Osteoblast (primary cell): ENCODE measurements around the gene ZFP64. TPM values are rescaled to one million over a fixed set of nuclear protein-coding genes. Genes with fewer than 3 reads are reported as not detected.
"Not testable (repeated sequence)": the region's sequence is repeated elsewhere in the genome, so short reads cannot be mapped to it uniquely, and the experiment has no call there.

ENCODE experiments used
- DNase-seq: peaks from one replicate; pipeline ENCODE4 v3.0.0; 2011; ENCODE audit warnings: low spot score, mixed read lengths; ENCODE audit not compliant: insufficient read length; ENCODE audit errors: missing footprints
- H2AFZ ChIP-seq: 2 replicates; pipeline ENCODE4 v1.6.0; 2011; ENCODE audit warnings: mild to moderate bottlenecking, low read length
- H3K27ac ChIP-seq: 2 replicates; pipeline ENCODE4 v1.5.1; 2011; ENCODE audit warnings: mild to moderate bottlenecking, low read depth, low read length, moderate library complexity
- H3K27me3 ChIP-seq: 2 replicates; pipeline ENCODE4 v1.6.0; 2012; ENCODE audit warnings: mild to moderate bottlenecking, control low read depth, inconsistent platforms, low read length, moderate library complexity; ENCODE audit not compliant: insufficient read depth
- H3K36me3 ChIP-seq: 2 replicates; pipeline ENCODE4 v1.5.1; 2011; ENCODE audit warnings: mild to moderate bottlenecking, low read length, control low read depth, moderate library complexity; ENCODE audit not compliant: insufficient read depth
- H3K4me1 ChIP-seq: 2 replicates; pipeline ENCODE4 v1.5.1; 2011; ENCODE audit warnings: mild to moderate bottlenecking, low read length, control low read depth, moderate library complexity; ENCODE audit not compliant: insufficient read depth
- H3K4me2 ChIP-seq: 2 replicates; pipeline ENCODE4 v1.6.0; 2011; ENCODE audit warnings: mild to moderate bottlenecking, low read length; ENCODE audit not compliant: insufficient read depth
- H3K4me3 ChIP-seq: fragments of 200-600 bp; sonication (generic); 3 replicates; pipeline ENCODE4 v1.5.1; 2012; ENCODE audit warnings: mild to moderate bottlenecking, low read length, inconsistent platforms; ENCODE audit not compliant: insufficient read depth
- H3K79me2 ChIP-seq: 2 replicates; pipeline ENCODE4 v1.6.0; 2012; ENCODE audit warnings: mild to moderate bottlenecking, low read length, control low read depth, inconsistent platforms; ENCODE audit not compliant: insufficient read depth
- H3K9me3 ChIP-seq: 2 replicates; pipeline ENCODE4 v1.5.1; 2011; ENCODE audit warnings: low read depth, low read length, control low read depth
- H4K20me1 ChIP-seq: 2 replicates; pipeline ENCODE4 v1.6.0; 2012; ENCODE audit warnings: mild to moderate bottlenecking, low read length, control low read depth; ENCODE audit not compliant: insufficient read depth
- CTCF ChIP-seq: IDR thresholded peaks from 2 replicates; pipeline ENCODE4 v1.5.1; 2011; ENCODE audit warnings: mild to moderate bottlenecking, low read depth, low read length, moderate library complexity; ENCODE audit errors: extremely low read depth
- total RNA-seq: library from RNA; depleted of rRNA; stranded (reverse); fragments of >200 nt; gene quantifications from 2 replicates; pipeline ENCODE4 v1.2.3, GENCODE V29; 2012

ZFP64 gene
- total RNA-seq, 1 donor: 33.3 TPM

- Histone ChIP-seq H2AFZ (no peak overlapping the region), H3K9me3 (no peaks in the 10 kb centered on the region), H3K27ac (no peak overlapping the region), H3K4me1 (no peaks in the 10 kb centered on the region), H3K27me3 (no peaks in the 10 kb centered on the region), H4K20me1 (no peaks in the 10 kb centered on the region), H3K4me3 (no peak overlapping the region), H3K79me2 (no peaks in the 10 kb centered on the region), H3K4me2 (no peak overlapping the region), H3K36me3 (no peaks in the 10 kb centered on the region)
- no peak for DNase-seq
- no peak for TF ChIP-seq CTCF
Measured at GRCh38 chr20:52143277-52143676, 48.3 kb downstream of the ZFP64 start.

- Histone ChIP-seq H2AFZ (no peak overlapping the region), H3K4me2 (no peak overlapping the region), H3K4me1 (no peaks in the 10 kb centered on the region), H3K27ac (no peak overlapping the region), H3K79me2 (no peaks in the 10 kb centered on the region), H3K36me3 (no peaks in the 10 kb centered on the region), H3K9me3 (no peaks in the 10 kb centered on the region), H3K27me3 (no peaks in the 10 kb centered on the region), H4K20me1 (no peaks in the 10 kb centered on the region), H3K4me3 (no peak overlapping the region)
- DNase-seq: no peak
- no peak for TF ChIP-seq CTCF
Measured at GRCh38 chr20:52142757-52143156, 48.8 kb downstream of the ZFP64 start.

- Histone ChIP-seq H3K4me3 (no peak overlapping the region), H3K27me3 (no peaks in the 10 kb centered on the region), H3K27ac (no peak overlapping the region), H3K9me3 (no peaks in the 10 kb centered on the region), H2AFZ (no peak overlapping the region), H3K79me2 (no peaks in the 10 kb centered on the region), H3K4me1 (no peaks in the 10 kb centered on the region), H3K4me2 (no peak overlapping the region), H3K36me3 (no peaks in the 10 kb centered on the region), H4K20me1 (no peaks in the 10 kb centered on the region)
- no peak for TF ChIP-seq CTCF
- no peak for DNase-seq
Measured at GRCh38 chr20:52139986-52140385, 51.6 kb downstream of the ZFP64 start.

GRCh38 chr20:52137850-52138249, 53.7 kb downstream of the ZFP64 start:
- no peak overlapping the region for H3K27ac ChIP-seq
- no peaks in the 10 kb centered on the region for H3K79me2 ChIP-seq
- no peak for DNase-seq
- no peak overlapping the region for H3K4me2 ChIP-seq
- no peaks in the 10 kb centered on the region for H3K36me3 ChIP-seq
- no peak overlapping the region for H2AFZ ChIP-seq
- no peak for TF ChIP-seq CTCF
- no peaks in the 10 kb centered on the region for H3K27me3 ChIP-seq
- no peaks in the 10 kb centered on the region for H4K20me1 ChIP-seq
- H3K4me1 ChIP-seq: no peaks in the 10 kb centered on the region
- H3K4me3 ChIP-seq: no peak overlapping the region
- no peaks in the 10 kb centered on the region for H3K9me3 ChIP-seq

GRCh38 chr20:52133714-52134113, 57.9 kb downstream of the ZFP64 start:
- H3K27me3 ChIP-seq, H4K20me1 ChIP-seq, H3K79me2 ChIP-seq, H3K36me3 ChIP-seq, H3K4me3 ChIP-seq, H3K27ac ChIP-seq, H3K4me2 ChIP-seq, DNase-seq, H2AFZ ChIP-seq, H3K9me3 ChIP-seq, H3K4me1 ChIP-seq: not testable (repeated sequence)
